ENCODE results near the gene XRRA1.
A peak's percentile ranks its signal among the peaks of the same experiment; 100 is the strongest.

The XRRA1 gene

DNA sequence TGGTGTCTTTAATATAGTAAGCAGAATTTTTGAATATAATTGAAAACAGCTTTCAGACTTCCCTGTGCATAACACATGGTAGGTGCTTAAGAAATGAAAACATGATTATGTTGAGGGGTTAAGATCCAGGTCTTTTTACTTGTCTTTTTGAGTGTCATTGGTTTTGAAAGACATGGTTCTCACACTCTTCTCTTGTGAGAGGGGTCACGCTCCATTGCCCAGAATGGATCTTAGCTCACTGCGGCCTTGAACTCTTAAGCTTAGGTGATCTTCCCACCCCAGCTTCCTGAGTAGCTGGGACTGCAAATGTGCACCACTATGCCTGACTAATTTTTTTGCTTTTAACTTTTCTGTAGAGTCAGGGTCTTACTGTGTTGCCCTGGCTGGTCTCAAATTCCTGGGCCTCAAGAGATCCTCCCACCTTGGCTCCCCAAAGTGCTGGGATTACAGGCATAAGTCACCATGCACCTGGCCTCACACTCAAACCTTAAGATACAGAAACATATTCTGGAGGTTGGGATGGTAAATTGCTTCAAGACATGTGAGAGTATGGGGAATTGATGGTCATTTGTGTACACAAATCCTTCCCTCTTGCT is 1.6 kb upstream of the XRRA1 start:
- Histone ChIP-seq H3K9me3 (ENCODE audit: control insufficient read depth, insufficient read depth, low read length) (no peaks in the 10 kb centered on the region), H3K4me1 (ENCODE audit: control insufficient read depth, insufficient read depth, low read length) (peaks cover 6% of the 10 kb centered on the region), H3K27ac (ENCODE audit: low read depth, low read length) (no peak overlapping the region), H3K36me3 (ENCODE audit: control insufficient read depth, insufficient read depth, low read length) (peaks cover 12% of the 10 kb centered on the region), H3K27me3 (ENCODE audit: control insufficient read depth, insufficient read depth, low read length) (no peaks in the 10 kb centered on the region), H3K9ac (ENCODE audit: low read depth, low read length) (peak overlapping the region; percentile 93; the same call in 1 of the 2 replicates), H3K4me3 (ENCODE audit: low read depth, low read length) (peak overlapping the region; percentile 90)

GRCh38 chr11:74949753-74950137 is 854 bp upstream of the XRRA1 start:
- no peaks in the 10 kb centered on the region for H3K9me3 ChIP-seq (ENCODE audit: control insufficient read depth, insufficient read depth, low read length)
- H3K4me3 ChIP-seq (ENCODE audit: low read depth, low read length) = peak overlapping the region; percentile 90
- peaks cover 6% of the 10 kb centered on the region for H3K4me1 ChIP-seq (ENCODE audit: control insufficient read depth, insufficient read depth, low read length)
- H3K27ac ChIP-seq (ENCODE audit: low read depth, low read length) = peak overlapping the region; percentile 76
- H3K36me3 ChIP-seq (ENCODE audit: control insufficient read depth, insufficient read depth, low read length) = peaks cover 12% of the 10 kb centered on the region
- H3K9ac ChIP-seq (ENCODE audit: low read depth, low read length) = peak overlapping the region; percentile 93
- H3K27me3 ChIP-seq (ENCODE audit: control insufficient read depth, insufficient read depth, low read length) = no peaks in the 10 kb centered on the region

DNA sequence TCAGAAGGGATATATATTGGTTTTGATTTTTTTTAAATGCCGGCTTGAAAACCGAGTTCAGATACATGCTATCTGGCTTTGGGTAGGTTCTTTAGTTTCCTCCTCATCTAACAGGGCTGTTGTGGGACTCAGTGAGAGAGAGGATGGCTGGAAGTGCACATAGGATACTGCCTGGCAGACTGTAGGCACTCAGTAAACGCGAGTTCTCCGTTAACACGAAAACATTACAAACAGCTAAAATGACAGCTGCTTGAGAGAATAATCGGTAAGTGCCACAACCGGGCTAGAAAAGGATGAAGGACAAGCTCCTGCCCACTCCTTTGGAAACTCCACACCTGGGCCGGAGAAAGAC is 369 bp downstream of the XRRA1 start:
- peaks cover 6% of the 10 kb centered on the region for H3K4me1 ChIP-seq (ENCODE audit: control insufficient read depth, insufficient read depth, low read length)
- H3K9ac ChIP-seq (ENCODE audit: low read depth, low read length) = peak overlapping the region; percentile 75
- peak overlapping the region; percentile 90 for H3K4me3 ChIP-seq (ENCODE audit: low read depth, low read length)
- H3K36me3 ChIP-seq (ENCODE audit: control insufficient read depth, insufficient read depth, low read length) = peaks cover 21% of the 10 kb centered on the region
- no peaks in the 10 kb centered on the region for H3K27me3 ChIP-seq (ENCODE audit: control insufficient read depth, insufficient read depth, low read length)
- H3K9me3 ChIP-seq (ENCODE audit: control insufficient read depth, insufficient read depth, low read length) = no peaks in the 10 kb centered on the region
- H3K27ac ChIP-seq (ENCODE audit: low read depth, low read length) = peak overlapping the region; percentile 44

- Histone ChIP-seq H3K9me3 (ENCODE audit: control insufficient read depth, insufficient read depth, low read length) (no peaks in the 10 kb centered on the region), H3K27ac (ENCODE audit: low read depth, low read length) (no peak overlapping the region), H3K36me3 (ENCODE audit: control insufficient read depth, insufficient read depth, low read length) (peaks cover 24% of the 10 kb centered on the region), H3K27me3 (ENCODE audit: control insufficient read depth, insufficient read depth, low read length) (no peaks in the 10 kb centered on the region), H3K9ac (ENCODE audit: low read depth, low read length) (no peak overlapping the region), H3K4me1 (ENCODE audit: control insufficient read depth, insufficient read depth, low read length) (no peaks in the 10 kb centered on the region), H3K4me3 (ENCODE audit: low read depth, low read length) (no peak overlapping the region)
These were observed 6.7 kb downstream of the XRRA1 start for GRCh38 chr11:74942073-74942759.

DNA sequence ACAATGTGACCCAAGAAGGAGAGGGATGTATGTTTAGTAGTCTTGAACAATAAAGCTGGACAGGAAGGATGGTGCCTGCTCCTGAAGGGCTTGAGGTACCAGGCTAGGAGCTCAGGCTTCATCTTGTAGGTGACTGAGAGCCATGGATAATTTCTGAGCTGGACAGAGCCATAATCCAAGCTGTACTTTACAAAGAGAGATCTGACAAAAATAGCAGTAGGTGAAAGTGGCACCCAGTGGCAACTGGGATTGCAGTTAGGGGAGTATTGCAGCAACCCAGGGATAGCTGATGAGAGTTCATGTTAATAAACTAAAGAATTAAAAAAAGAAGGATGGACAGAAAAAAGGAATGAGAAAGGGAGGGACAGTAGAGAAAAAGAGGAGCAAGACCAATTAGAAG is 7.4 kb downstream of the XRRA1 start:
- no peak overlapping the region for H3K27ac ChIP-seq (ENCODE audit: low read depth, low read length)
- no peaks in the 10 kb centered on the region for H3K9me3 ChIP-seq (ENCODE audit: control insufficient read depth, insufficient read depth, low read length)
- H3K4me3 ChIP-seq (ENCODE audit: low read depth, low read length) = no peak overlapping the region
- no peaks in the 10 kb centered on the region for H3K4me1 ChIP-seq (ENCODE audit: control insufficient read depth, insufficient read depth, low read length)
- peaks cover 29% of the 10 kb centered on the region for H3K36me3 ChIP-seq (ENCODE audit: control insufficient read depth, insufficient read depth, low read length)
- no peaks in the 10 kb centered on the region for H3K27me3 ChIP-seq (ENCODE audit: control insufficient read depth, insufficient read depth, low read length)
- no peak overlapping the region for H3K9ac ChIP-seq (ENCODE audit: low read depth, low read length)

- H3K4me1 ChIP-seq (ENCODE audit: control insufficient read depth, insufficient read depth, low read length) = no peaks in the 10 kb centered on the region
- no peak overlapping the region for H3K4me3 ChIP-seq (ENCODE audit: low read depth, low read length)
- H3K9me3 ChIP-seq (ENCODE audit: control insufficient read depth, insufficient read depth, low read length) = no peaks in the 10 kb centered on the region
- no peaks in the 10 kb centered on the region for H3K27me3 ChIP-seq (ENCODE audit: control insufficient read depth, insufficient read depth, low read length)
- H3K36me3 ChIP-seq (ENCODE audit: control insufficient read depth, insufficient read depth, low read length) = peaks cover 47% of the 10 kb centered on the region
- H3K9ac ChIP-seq (ENCODE audit: low read depth, low read length) = no peak overlapping the region
- H3K27ac ChIP-seq (ENCODE audit: low read depth, low read length) = no peak overlapping the region
These were observed 11.0 kb downstream of the XRRA1 start for GRCh38 chr11:74937696-74938475.

DNA sequence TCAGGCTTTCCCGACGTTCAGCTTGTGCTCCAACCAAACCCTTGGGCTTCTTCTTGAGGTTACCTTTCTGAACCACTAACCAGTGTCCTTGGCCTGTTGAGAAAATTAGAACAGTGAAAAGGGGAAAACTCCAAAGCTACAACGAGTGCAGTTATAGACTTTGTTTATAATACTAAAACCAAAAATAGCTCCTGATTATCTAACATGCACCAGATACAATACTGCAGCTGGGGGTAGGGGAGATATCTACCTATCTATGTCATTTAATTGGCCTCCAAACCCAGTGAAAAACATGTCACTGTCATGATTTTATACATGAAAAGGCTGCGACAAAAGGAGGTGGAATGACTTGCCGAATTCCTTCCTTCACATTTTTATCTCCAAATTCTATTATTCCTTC is 11.9 kb downstream of the XRRA1 start:
- Histone ChIP-seq H3K27me3 (ENCODE audit: control insufficient read depth, insufficient read depth, low read length) (no peaks in the 10 kb centered on the region), H3K9me3 (ENCODE audit: control insufficient read depth, insufficient read depth, low read length) (no peaks in the 10 kb centered on the region), H3K27ac (ENCODE audit: low read depth, low read length) (no peak overlapping the region), H3K4me1 (ENCODE audit: control insufficient read depth, insufficient read depth, low read length) (no peaks in the 10 kb centered on the region), H3K9ac (ENCODE audit: low read depth, low read length) (no peak overlapping the region), H3K4me3 (ENCODE audit: low read depth, low read length) (no peak overlapping the region), H3K36me3 (ENCODE audit: control insufficient read depth, insufficient read depth, low read length) (peaks cover 56% of the 10 kb centered on the region)

- Histone ChIP-seq H3K4me1 (ENCODE audit: control insufficient read depth, insufficient read depth, low read length) (no peaks in the 10 kb centered on the region), H3K36me3 (ENCODE audit: control insufficient read depth, insufficient read depth, low read length) (peaks cover 57% of the 10 kb centered on the region)
These were observed 12.8 kb downstream of the XRRA1 start for GRCh38 chr11:74936087-74936486.

DNA sequence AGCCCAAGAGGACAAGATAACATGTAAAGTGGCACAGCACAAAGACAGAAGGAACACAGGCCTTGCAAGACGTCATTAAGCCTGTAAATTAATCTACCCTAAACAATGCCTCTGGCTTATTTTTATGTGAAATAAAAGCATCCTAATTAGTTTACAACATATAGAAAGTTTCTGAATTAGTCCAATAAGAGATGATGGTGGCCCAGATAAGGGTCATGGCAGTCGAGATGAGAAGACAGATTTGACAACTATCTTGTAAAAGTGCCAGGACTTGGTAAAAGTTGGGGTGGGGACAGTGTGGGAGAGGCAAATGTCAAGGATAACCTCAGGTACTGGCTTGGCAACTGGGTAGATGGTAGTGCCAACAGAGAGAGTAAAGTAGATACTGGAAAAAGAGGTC is 13.6 kb downstream of the XRRA1 start:
- peaks cover 50% of the 10 kb centered on the region for H3K36me3 ChIP-seq (ENCODE audit: control insufficient read depth, insufficient read depth, low read length)
- H3K27ac ChIP-seq (ENCODE audit: low read depth, low read length) = no peak overlapping the region
- H3K9me3 ChIP-seq (ENCODE audit: control insufficient read depth, insufficient read depth, low read length) = no peaks in the 10 kb centered on the region
- H3K9ac ChIP-seq (ENCODE audit: low read depth, low read length) = no peak overlapping the region
- no peak overlapping the region for H3K4me3 ChIP-seq (ENCODE audit: low read depth, low read length)
- H3K27me3 ChIP-seq (ENCODE audit: control insufficient read depth, insufficient read depth, low read length) = no peaks in the 10 kb centered on the region
- H3K4me1 ChIP-seq (ENCODE audit: control insufficient read depth, insufficient read depth, low read length) = no peaks in the 10 kb centered on the region

More at GRCh38 chr11:74936087-74936486, 12.8 kb downstream of the XRRA1 start:
- Histone ChIP-seq H3K4me3 (ENCODE audit: low read depth, low read length) (no peak overlapping the region), H3K9me3 (ENCODE audit: control insufficient read depth, insufficient read depth, low read length) (no peaks in the 10 kb centered on the region), H3K27me3 (ENCODE audit: control insufficient read depth, insufficient read depth, low read length) (no peaks in the 10 kb centered on the region), H3K27ac (ENCODE audit: low read depth, low read length) (no peak overlapping the region), H3K9ac (ENCODE audit: low read depth, low read length) (no peak overlapping the region)

GRCh38 chr11:74933765-74934164 is 15.1 kb downstream of the XRRA1 start:
- Histone ChIP-seq H3K9me3 (ENCODE audit: control insufficient read depth, insufficient read depth, low read length) (no peaks in the 10 kb centered on the region), H3K36me3 (ENCODE audit: control insufficient read depth, insufficient read depth, low read length) (peaks cover 47% of the 10 kb centered on the region), H3K4me1 (ENCODE audit: control insufficient read depth, insufficient read depth, low read length) (no peaks in the 10 kb centered on the region), H3K27ac (ENCODE audit: low read depth, low read length) (no peak overlapping the region), H3K9ac (ENCODE audit: low read depth, low read length) (no peak overlapping the region), H3K27me3 (ENCODE audit: control insufficient read depth, insufficient read depth, low read length) (no peaks in the 10 kb centered on the region), H3K4me3 (ENCODE audit: low read depth, low read length) (no peak overlapping the region)

GRCh38 chr11:74932797-74933196 is 16.1 kb downstream of the XRRA1 start:
- Histone ChIP-seq H3K4me1 (ENCODE audit: control insufficient read depth, insufficient read depth, low read length) (no peaks in the 10 kb centered on the region), H3K27ac (ENCODE audit: low read depth, low read length) (no peak overlapping the region), H3K9ac (ENCODE audit: low read depth, low read length) (no peak overlapping the region)

More at GRCh38 chr11:74932797-74933196, 16.1 kb downstream of the XRRA1 start:
- no peaks in the 10 kb centered on the region for H3K9me3 ChIP-seq (ENCODE audit: control insufficient read depth, insufficient read depth, low read length)
- peaks cover 48% of the 10 kb centered on the region for H3K36me3 ChIP-seq (ENCODE audit: control insufficient read depth, insufficient read depth, low read length)
- no peaks in the 10 kb centered on the region for H3K27me3 ChIP-seq (ENCODE audit: control insufficient read depth, insufficient read depth, low read length)
- H3K4me3 ChIP-seq (ENCODE audit: low read depth, low read length) = no peak overlapping the region

Data from HUES48 (cell line).